Measurements from ENCODE around the gene NGLY1.

- TF ChIP-seq CTCF (IDR thresholded peaks at IDR 0.05; ENCODE audit: insufficient read depth, low read depth, low read length) (no peak), EZH2 (IDR thresholded peaks at IDR 0.05; ENCODE audit: insufficient read depth, low read length) (no peak)
These were observed 75.8 kb downstream of the NGLY1 start for GRCh38 chr3:25707268-25707926.

Data from astrocyte (in vitro differentiated cells and primary cell).